HG03045 (cell line): ENCODE data around the gene UPF3B.
"Not testable (repeated sequence)": the region's sequence is repeated elsewhere in the genome, so short reads cannot be mapped to it uniquely, and the experiment has no call there.

Experiments
- ATAC-seq: cut with Tn5 transposase; IDR thresholded peaks from one replicate; pipeline ENCODE4 v1.9.1; 2021; ENCODE audit warnings: mild to moderate bottlenecking, moderate library complexity; ENCODE audit not compliant: unreplicated experiment

Gene UPF3B

DNA sequence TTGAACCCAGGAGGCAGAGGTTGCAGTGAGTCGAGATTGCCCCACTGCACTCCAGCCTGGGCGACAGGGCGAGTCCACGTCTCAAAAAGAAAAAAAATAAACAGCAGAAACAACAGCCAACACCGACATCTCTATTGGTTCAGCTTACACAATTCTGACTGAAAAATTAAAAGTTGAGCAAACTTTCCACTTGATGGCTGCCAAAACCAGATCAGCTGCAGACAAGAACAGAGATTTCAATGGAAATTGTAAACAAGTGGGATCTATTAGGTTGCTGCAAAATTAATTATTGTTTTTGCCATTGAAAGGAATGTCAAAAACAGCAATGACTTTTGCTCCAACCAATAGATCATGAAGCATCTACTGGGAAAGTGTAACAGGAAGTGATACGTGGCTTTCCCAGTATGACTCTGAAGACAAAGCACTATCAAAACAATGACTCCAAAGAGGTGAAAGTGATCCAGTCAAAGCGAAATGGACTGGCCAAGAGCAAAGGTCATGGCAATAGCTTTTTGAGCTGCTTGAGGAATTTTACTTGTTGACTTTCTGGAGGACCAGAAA is 26.3 kb downstream of the UPF3B start:
- ATAC-seq = no peak

DNA sequence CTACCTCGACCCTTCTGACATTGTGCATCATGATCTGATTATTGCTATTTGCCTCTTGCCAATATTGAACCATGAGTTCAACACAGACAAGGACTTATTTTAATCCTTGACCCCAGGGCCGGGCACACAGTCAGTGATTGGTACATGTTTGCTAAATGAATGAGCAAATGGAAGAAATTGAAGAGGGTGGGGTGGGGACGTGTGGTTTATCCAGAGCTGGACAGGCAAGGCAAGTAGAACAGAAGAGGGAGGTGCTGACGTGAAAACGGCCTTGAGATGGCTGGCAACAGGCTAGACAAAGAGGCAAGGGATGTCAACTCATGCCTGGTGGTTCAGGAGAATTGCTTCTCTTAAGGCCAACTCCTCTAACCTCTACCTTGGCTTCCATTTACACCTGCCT is 28.5 kb downstream of the UPF3B start:
- not testable (repeated sequence) for ATAC-seq

- peak; percentile 92 for ATAC-seq
Observed at GRCh38 chrX:119821703-119822102, 31.1 kb downstream of the UPF3B start.

DNA sequence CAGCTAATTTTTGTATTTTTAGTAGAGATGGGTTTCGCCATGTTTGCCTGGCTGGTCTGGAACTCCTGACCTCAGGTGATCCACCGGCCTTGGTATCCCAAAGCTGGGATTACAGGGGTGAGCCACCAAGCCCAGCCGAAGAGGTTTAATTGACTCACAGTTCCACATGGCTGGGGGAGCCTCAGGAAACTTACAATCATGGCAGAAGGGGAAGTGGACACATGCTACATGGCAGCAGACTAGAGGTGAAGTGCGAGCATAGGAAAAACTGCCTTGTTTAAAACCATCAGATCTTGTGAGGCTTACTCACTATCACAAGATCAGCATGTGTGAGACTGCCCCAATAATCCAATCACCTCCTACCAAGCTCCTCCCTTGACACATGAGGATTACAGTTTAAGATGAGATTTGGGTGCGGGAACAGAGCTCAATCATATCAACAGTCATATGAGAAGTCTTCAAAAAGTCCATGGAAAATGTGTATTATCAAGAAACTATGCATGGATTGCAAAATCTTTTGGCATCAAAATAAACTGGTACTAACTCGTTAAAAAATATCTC is 35.6 kb downstream of the UPF3B start:
- no peak for ATAC-seq

DNA sequence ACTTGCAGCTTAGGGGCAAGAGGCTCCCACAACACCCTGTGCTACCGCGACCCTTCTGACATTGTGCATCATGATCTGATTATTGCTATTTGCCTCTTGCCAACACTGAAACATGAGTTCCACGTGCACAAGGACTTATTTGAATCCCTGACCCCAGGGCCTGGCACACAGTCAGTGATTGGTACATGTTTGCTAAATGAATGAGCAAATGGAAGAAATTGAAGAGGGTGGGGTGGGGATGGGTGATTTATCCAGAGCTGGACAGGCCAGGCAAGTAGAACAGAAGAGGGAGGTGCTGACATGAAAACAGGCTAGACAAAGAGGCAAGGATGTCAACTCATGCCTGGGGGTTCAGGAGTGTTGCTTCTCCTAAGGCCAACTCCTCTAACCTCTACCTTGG is 36.5 kb downstream of the UPF3B start:
- ATAC-seq = no peak

DNA sequence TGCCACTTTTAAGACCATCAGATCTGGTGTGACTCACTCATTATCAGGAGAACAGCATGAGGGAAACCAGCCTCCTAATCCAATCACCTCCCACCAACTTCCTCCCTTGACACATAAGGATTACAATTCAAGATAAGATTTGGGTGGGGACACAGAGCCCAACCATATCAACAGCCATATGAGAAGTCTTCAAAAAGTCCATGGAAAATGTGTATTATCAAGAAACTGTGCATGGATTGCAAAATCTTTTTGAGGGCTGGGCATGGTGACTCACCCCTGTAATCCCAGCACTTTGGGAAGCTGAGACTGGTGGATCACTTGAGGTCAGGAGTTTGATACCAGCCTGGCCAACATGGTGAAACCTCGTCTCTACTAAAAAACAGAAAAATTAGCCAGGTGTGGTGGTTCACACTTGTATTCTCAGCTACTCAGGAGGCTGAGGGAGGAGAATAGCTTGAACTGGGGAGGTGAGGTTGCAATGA is 43.5 kb downstream of the UPF3B start:
- ATAC-seq = no peak

GRCh38 chrX:119808461-119808860 is 44.3 kb downstream of the UPF3B start:
- not testable (repeated sequence) for ATAC-seq

DNA sequence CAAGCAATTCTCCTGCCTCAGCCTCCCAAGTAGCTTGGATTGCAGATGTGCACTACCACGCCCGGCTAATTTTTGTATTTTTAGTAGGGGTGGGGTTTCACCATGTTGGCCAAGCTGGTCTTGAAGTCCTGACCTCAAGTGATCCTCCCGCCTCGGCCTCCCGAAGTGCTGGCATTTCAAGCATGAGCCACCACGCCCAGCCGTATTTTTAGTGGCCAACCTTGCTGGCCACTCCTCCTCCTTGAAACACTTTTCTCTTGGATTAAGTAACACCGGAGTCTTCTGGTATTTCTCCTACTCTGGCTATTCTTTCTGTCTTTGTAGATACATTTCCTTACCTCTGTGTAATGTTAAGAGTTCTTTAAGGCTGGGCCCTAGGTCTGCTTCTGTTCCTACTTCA is 50.2 kb downstream of the UPF3B start:
- no peak for ATAC-seq

DNA sequence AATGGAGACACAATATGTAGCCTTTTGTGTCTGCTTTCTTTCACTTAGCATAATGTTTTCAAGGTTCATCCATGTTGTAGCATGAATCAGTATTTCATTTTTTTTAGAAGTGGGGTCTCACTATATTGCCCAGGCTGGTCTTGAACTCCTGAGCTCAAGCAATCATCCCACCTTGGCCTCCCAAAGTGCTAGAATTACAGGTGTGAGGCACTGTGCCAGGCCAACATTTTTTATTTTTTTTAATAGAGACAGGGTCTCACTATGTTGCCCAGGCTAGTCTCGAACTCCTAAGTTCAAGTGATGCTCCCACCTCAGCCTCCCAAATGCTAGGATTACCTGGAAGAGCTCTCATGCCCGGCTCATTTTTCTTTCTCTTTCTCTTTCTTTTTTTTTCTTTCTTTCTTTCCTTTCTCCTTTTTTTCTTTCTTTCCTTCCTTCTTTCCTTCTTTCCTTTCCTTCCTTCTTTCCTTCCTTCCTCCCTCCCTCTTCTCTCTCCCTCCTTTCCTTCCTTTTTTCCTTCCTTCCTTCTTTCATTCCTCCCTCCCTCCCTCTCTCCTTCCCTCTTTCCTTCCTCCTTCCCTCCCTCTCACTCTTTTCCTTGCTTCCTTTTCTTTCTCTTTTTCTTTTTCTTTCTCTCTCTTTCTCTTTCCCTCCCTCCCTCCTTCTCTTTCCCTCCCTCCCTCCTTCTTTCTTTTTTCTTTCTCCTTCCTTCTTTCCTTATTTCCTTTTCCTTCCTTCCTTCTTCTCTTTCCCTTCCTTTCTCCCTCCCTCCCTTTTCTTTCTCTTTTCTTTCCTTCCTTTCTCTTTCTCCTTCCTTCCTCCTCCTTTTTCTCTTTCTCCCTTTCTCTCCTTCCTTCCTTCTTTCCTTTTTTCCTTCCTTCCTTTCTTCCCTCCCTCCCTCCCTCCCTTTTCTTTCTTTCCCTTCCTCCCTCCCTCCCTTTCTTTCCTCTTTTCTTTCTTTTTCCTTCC is 51.2 kb downstream of the UPF3B start:
- ATAC-seq = no peak

- peak; percentile 96 for ATAC-seq
Observed at GRCh38 chrX:119791437-119792231, 61.1 kb downstream of the UPF3B start, which contains the start of gene RPL39. Gene RPL39 (minus strand): TSS chrX:119791630. CDS start chrX:119791576, 54 bp downstream.

GRCh38 chrX:119790977-119791436 is 61.8 kb downstream of the UPF3B start:
- ATAC-seq = peak; percentile 29

DNA sequence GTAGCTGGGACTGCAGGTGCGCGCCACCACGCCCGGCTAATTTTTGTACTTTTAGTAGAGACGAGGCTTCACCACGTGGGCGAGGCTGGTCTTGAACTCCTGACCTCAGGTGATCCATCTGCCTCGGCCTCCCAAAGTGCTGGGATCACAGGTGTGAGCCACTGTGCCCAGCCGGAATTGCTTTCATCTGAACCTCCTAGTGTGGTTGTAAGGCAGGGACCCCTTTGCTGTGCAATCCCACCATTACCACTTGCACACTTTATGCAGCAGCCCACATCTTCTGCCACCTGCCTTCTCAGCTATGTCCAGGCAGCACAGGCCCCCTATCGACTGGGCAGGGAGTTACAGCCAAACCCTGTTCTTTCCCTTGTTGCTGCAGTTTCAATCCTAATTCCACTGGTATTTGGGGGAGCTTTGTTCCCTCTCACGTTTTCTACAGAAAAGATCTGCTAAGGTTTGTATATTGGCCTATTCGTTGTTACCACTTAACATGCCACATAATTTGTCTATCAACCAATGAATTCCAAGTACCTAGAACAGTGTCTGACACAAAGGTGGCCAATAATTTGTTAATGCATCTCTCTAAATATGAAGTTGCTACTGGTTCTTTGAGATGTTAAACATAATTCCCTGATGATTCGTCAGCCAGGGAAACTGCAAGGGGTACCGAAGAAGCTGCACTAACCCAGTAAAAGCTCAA is 67.9 kb downstream of the UPF3B start:
- ATAC-seq = no peak
